C4-2B (cell line): ENCODE results near the gene PPM1L.

Source experiments
- H3K27ac ChIP-seq: fragments of 450-650 bp; 2 replicates; pipeline ENCODE4 v1.5.1; 2017
- CTCF ChIP-seq: fragments of 450-650 bp; conservative IDR thresholded peaks from 2 replicates; pipeline ENCODE4 v1.5.1; 2017; ENCODE audit warnings: mild to moderate bottlenecking
- ZFX ChIP-seq: fragments of 450-650 bp; IDR thresholded peaks from 2 replicates; pipeline ENCODE4 v1.6.1; 2017

The PPM1L gene

DNA sequence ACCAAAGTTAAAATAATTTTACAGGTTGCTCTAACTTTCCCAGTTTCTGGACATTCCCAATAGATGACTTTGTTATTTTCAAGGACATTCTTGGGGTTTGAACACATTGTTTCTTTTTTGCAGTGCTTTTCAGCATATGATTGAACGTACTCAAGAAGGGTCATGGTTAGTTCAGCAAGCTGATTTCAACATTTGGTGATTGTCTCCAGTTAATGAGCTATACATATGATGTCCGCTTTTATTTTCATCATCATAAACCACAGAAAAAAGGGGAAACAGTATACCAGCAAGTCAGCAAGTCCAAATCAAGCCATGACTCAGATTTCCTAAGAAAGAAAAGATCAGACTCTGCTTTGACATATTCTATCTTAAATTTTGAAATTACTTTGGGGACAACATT is 279.7 kb downstream of the PPM1L start:
- no peak overlapping the region for H3K27ac ChIP-seq

DNA sequence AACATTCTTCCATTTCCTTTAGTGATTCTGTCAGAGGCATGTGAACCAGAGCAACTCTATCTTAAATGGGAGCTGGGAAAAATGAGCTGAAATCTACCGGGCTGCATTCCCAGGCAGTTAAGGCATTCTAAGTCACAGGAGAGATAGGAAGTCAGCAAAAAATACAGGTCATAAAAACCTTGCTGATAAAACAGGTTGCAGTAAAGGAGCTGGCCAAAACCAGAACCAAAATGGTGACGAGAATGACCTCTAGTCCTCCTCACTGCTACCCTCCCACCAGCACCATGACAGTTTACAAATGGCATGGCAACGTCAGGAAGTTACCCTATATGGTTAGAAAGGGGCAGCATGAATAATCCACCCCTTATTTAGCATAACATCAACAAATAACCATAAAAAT is 282.7 kb downstream of the PPM1L start:
- no peak overlapping the region for H3K27ac ChIP-seq
- no peak for TF ChIP-seq CTCF
- TF ChIP-seq ZFX = no peak

More for the DNA sequence above, 279.7 kb downstream of the PPM1L start:
- no peak for TF ChIP-seq ZFX
- no peak for TF ChIP-seq CTCF

DNA sequence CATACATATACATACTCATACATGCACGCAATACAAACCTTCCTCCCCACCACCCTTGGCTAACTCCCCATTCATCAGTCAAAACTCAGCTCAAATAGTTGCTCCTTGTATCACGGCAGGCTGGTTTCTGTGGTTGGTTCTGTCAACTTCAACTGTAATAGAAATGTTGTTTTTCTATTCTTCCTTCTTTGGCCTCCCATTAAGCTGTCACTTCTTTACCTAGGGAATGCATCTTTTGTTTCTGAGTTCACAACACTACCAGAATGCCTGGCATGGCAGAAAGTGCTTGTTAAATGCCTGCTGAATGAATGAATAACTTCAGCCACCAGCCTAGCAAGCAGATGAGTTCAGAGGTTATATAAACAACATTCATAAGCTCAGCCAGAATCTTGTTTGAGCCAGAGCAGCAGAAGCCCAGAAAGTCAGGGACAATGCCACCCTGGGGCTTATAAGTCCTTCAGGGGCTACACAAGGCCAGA is 286.0 kb downstream of the PPM1L start:
- H3K27ac ChIP-seq = no peak overlapping the region
- TF ChIP-seq CTCF = no peak
- no peak for TF ChIP-seq ZFX

DNA sequence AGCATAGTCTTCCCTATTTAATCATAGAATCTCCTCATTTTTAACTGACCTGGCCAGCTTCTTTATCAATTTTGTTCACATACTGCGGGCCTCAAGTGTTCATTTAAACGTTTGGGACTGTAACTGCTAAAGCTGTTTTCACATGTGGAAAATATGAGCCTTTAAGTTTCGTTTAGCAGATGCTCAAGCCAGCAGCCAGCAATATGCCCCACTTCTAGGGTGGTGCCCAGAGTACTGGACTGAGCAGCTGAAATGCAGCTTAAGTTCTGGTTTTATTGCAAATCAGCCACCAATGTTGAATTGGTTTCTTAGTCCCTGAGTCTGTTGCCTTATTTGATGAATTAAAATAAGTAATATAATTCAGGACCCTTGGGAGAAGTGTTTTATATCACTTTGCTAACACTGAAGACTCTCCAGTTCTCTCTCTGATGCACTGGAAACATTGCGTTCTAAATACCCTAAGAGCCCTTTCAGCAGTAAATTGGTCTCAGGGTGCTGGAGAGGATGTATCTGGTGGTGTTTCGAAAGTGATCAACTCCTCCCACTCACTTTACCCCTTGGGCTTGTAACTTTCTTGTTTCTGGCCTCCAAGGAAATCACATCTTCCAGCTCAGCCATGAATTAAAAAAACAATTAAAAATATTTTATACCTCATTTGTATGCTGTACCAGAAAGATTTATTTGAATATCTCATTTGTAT is 287.5 kb downstream of the PPM1L start:
- no peak for TF ChIP-seq ZFX
- no peak for TF ChIP-seq CTCF
- no peak overlapping the region for H3K27ac ChIP-seq

DNA sequence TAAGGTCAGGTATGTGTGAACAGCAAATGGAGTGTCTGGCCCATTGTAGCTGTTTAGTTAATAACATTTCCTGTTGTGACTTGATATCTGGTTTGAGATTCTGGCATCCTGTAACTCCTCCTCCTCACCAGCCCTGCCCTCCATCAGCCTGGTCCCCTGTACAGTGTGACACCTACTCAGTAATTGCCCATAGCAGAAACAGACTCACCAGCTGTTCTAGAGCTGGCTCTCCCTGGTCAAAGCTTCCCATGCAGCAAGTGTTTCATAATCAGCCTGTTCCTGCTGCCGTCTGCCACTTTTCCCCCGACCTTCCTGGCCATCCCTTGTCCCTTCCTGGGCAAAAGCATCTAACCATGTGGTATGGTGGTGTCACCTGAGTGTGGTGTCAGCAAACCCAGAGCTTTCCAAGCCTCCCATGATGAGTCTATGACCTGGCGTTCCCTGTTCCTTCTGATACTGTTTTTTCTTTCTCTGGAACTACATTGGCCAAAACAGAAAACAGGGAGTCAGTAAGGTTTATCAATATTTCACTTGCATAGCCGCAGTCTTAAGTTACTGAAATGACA is 293.7 kb downstream of the PPM1L start:
- no peak overlapping the region for H3K27ac ChIP-seq
- no peak for TF ChIP-seq ZFX
- TF ChIP-seq CTCF = no peak

DNA sequence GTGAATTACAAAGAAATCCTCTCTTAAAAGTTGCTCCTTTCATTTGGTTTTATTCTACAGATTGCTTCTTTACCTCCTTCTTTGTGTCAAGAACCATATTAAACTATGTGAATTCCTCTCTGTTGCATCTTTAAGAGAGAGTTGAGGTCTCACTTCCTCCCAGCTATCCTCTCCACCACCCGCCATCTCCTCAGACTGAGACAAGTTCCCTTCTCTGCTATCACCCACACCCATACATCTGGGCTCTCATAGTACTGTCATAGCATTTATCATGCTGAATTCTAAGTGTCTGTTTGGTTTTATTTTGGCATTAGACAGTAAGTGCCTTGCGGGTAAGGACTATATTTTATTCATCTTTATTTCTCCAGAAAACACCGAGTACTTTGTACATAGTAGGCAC is 294.9 kb downstream of the PPM1L start:
- no peak overlapping the region for H3K27ac ChIP-seq
- TF ChIP-seq CTCF (no peak), ZFX (no peak)

- H3K27ac ChIP-seq = no peak overlapping the region
- TF ChIP-seq CTCF = no peak
- no peak for TF ChIP-seq ZFX
Observed at GRCh38 chr3:161051856-161052255, 295.8 kb downstream of the PPM1L start.
